A549 treated with Mapracorat at 1 μM for 4 hours (cell line): ENCODE measurements around the gene HPCAL1. TPM values are rescaled to one million over a fixed set of nuclear protein-coding genes. Genes with fewer than 3 reads are reported as not detected.

Experiments used
- total RNA-seq: library from RNA; stranded (reverse); fragments of 200-300 nt; extraction: Qiagen RNA extraction; gene quantifications from 5 replicates; pipeline ENCODE4 v1.2.3, GENCODE V29; 2022

The HPCAL1 gene
- total RNA-seq = 178 to 259 TPM (median 249 TPM) in 5 replicates

DNA sequence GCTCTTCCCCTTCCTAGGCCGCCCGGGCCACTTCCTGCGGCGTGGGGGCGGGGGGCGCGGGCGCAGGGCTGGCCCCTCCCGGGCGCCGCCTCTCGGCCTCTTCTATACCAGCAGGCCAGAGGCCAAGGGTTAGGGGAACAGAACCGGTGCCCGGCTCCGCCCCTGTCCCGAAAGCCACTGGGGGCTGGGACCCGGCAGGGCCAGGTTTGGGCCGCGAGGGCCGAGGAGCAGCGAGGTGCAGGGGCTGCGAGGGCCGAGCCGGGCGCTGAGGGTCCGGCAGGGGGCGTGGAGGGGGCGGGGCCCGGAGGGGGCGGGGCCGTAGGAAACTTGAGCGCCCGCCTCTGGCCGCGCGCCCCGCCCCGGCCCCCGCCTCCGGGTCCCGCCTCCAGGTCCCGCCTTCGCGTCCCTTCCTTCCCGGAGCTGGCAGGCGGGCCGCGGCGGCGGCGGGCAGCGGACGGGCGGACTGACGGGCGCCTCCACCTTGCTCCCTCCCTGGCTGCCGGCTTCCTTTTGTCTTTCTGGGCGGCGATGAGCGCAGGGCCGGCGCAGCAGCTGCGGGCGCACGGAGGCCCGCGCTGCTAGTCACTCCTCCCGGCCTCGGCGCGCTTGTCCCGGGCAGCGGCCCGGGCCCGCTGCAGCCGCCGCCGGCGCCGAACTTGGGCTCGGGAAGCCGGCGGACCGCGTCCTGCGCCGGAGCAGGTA, at the start of gene HPCAL1:
Gene HPCAL1 (plus strand): TSS at position 426 of the 702 bp plus-strand sequence. CDS start 116,854 bp downstream, outside the sequence.

DNA sequence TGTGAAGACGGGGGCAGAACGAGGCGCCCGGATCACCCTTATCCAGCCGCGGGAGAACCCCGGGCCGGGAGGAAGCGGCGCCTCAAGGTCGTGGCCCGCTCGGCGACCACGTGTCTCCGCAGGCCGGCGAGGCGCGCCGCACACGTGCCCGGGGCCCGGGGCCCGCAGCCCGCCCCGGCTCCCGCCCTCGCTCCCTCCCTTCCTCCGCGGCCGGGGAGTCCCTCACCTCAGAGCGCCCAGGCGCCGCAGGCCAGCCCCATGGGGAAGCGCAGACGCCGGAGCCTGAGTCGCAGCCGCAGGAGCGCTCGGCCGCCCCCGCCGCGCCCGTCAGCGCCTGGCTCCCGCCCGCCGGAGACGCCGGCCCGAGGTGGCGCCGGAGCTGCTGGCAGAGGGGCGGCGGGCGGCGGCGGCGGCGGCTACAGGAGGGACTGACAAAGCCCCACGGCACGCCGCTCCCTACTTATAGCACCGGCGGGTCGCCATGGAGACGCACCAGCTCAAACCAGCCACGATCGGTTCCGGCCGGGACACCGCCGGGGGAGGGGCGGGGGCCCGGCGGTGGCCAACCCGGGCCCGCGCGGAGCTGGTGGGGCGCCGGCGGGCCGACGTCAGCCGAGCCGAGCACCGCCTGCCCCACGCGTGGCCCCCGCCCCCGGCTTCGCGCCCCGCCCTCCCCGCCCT, 145.3 kb downstream of the HPCAL1 start, which contains the start of gene ODC1:
Gene ODC1 (minus strand): TSS at position 433 of the 681 bp plus-strand sequence. CDS start 3,295 bp downstream, outside the sequence.

Other genes starting within 250 kb of the HPCAL1 start
- 1.1 to 2.0 TPM (median 1.5 TPM) in 5 replicates for gene CYS1, start 222.5 kb upstream of the HPCAL1 start, total RNA-seq
- gene RRM2, start 180.2 kb upstream of the HPCAL1 start, total RNA-seq = 190 to 245 TPM (median 220 TPM) in 5 replicates
- gene ODC1, start 145.4 kb downstream of the HPCAL1 start, total RNA-seq = 149 to 169 TPM (median 161 TPM) in 5 replicates